ENCODE results near the gene MAPRE3.

DNA sequence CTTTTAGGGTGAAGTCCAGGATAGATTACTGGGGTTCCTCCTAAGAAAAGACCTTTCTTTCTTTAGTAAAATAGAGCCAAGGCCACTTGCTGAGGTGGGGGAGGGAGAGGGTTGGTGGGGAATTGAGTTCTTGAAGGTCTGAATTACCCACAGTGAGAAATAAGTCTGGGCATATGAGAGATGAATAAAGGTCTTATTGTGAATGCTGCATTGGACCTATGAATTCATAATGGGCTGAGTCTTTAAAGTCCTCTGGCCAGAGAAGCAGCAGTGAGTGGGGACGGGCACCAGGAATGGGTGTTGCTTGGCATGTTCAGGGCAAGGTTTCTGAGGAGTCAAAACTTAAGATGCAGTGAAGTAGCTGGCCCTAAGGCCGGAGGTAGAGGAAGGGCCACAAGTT, 10.5 kb downstream of the MAPRE3 start:
- TF ChIP-seq, protein P1, sequence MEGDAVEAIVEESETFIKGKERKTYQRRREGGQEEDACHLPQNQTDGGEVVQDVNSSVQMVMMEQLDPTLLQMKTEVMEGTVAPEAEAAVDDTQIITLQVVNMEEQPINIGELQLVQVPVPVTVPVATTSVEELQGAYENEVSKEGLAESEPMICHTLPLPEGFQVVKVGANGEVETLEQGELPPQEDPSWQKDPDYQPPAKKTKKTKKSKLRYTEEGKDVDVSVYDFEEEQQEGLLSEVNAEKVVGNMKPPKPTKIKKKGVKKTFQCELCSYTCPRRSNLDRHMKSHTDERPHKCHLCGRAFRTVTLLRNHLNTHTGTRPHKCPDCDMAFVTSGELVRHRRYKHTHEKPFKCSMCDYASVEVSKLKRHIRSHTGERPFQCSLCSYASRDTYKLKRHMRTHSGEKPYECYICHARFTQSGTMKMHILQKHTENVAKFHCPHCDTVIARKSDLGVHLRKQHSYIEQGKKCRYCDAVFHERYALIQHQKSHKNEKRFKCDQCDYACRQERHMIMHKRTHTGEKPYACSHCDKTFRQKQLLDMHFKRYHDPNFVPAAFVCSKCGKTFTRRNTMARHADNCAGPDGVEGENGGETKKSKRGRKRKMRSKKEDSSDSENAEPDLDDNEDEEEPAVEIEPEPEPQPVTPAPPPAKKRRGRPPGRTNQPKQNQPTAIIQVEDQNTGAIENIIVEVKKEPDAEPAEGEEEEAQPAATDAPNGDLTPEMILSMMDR (IDR thresholded peaks at IDR 0.05): no peak
- no peak for TF ChIP-seq POLR2AphosphoS5 (IDR thresholded peaks at IDR 0.05)
